ENCODE measurements around the gene IGFBP4.

- no peak for TF ChIP-seq YY1 (IDR thresholded peaks at IDR 0.05)
- no peak for TF ChIP-seq ZBTB33 (IDR thresholded peaks at IDR 0.05)
- TF ChIP-seq CTCF (IDR thresholded peaks at IDR 0.05; ENCODE audit: low read depth, low read length, missing input control): no peak
- TF ChIP-seq EGR1 (IDR thresholded peaks at IDR 0.05; ENCODE audit: low read depth in 2 of 2): no peak
- no peak for TF ChIP-seq RXRA (IDR thresholded peaks at IDR 0.05)
- TF ChIP-seq GABPA (IDR thresholded peaks at IDR 0.05 in 1 of 2, conservative IDR thresholded peaks at IDR 0.05 in 1 of 2): no peak
- TF ChIP-seq REST (IDR thresholded peaks at IDR 0.05): no peak
- TF ChIP-seq RAD21 (IDR thresholded peaks at IDR 0.05): no peak
Measured at GRCh38 chr17:40490289-40490853, 47.1 kb downstream of the IGFBP4 start.

All from liver (tissue), 3 donors.